Activated CD4-positive, alpha-beta T cell treated with anti-CD3 and anti-CD28 coated beads, Interleukin-2, amount 50 U/mL, for 16 hours (primary cell): ENCODE data around the gene FYB2.
"Not testable (repeated sequence)": the region's sequence is repeated elsewhere in the genome, so short reads cannot be mapped to it uniquely, and the experiment has no call there.

Experiments used
- DNase-seq: peaks from one replicate; pipeline ENCODE4 v3.0.0-alpha.2; 2020

Gene FYB2

DNA sequence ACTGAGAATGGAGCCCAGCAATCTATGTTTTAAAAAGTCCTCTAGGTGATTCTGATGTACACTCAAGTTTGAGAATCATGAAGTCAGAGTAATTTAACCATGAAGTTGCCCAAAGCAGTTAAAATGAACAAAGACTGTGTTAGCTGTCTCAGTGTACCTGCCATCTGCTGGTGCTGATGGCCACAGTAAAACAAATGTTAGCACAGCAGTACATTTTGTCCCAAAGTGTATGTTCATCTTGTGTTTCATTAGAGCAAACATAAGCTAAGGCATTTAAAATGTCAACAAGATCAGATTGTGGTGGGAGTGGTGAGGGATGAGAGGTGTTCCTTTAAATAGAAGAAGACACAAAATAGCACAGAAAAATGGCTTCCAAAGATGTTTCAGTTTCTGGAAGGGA is 31.1 kb downstream of the FYB2 start:
- DNase-seq = no peak

DNA sequence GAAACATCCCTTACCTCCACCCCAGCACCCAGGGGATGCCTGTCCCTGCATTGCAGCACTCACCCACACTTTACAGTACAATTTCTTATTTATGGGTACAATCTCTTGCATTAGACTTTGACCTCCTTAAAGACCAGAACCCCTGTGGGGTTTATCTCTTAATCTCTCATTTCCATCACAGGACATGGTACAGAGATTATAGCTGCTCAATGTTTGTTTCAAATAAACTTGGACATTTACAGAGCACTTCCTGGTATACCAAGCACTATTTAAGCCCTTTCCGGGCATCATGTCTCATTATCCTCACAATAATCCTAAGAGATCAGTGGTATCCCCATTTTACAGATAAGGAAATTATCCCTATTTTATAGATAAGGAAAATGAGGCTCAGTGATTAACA is 31.9 kb downstream of the FYB2 start:
- no peak for DNase-seq

DNA sequence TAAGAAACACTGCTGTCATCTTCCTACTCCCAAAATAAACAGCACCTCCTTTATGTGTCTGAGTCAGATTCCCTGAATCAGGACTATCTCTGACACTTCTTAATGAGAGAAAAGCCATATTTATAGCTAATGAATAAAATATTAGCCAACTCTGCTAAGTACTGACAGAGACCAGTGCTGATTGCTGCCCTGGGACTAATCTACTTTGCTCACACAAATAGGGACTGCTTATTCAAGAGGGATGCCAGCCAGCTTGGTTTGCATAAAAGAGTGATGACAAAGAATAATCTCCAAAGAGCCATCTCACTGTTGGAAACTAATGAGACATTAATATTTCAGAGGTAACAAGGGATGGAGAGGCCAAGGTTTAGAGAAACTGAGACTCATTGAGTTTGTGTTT is 36.4 kb downstream of the FYB2 start:
- no peak for DNase-seq

DNA sequence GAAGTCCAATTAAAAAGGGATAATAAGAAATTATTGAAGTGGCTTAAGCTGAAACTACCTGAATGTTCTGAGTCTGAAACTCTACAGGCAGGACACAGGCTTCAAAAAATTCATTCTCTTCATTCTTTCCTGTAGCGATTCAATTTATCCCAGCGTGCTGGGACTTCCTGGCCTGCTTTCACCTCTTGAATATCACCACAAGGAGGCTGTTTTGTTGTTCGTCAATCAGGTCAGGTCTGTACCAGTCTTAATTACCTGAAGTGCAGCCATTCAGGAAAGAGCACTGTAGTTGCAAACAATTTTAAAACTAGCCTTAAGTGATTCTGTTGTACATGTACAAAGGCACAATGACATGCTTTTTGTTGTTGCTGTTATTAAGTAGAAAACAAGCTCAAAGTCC is 38.4 kb downstream of the FYB2 start:
- no peak for DNase-seq

DNA sequence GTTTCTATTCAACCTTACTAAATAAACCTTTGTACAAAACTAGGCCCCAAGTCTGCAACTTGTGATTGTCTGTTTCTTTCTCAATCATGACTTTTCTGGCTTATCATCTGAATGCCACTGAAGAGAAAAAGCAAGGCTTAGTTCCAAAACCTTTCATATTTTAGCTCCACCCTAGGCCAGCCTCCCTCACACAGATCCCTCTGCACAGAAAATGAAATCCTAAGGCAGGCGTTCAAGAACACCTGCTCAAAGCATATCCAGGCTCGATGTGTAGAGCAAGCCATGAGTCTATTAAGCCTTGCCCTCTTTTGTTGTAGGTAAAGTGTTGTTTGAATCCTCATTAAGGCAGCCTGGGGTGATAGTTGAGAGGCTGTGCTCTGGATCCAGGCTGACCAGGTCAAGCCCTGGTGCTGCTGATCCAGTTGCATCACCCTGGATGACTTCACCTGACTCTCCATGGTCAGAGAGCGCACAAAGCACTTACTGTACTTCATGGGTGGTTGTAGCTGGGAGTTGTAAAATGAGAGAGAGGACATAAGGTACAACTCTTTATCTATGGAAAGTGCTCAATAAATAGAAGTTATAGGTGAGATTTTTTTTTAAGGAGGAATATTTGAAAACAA is 39.0 kb downstream of the FYB2 start:
- DNase-seq = no peak

DNA sequence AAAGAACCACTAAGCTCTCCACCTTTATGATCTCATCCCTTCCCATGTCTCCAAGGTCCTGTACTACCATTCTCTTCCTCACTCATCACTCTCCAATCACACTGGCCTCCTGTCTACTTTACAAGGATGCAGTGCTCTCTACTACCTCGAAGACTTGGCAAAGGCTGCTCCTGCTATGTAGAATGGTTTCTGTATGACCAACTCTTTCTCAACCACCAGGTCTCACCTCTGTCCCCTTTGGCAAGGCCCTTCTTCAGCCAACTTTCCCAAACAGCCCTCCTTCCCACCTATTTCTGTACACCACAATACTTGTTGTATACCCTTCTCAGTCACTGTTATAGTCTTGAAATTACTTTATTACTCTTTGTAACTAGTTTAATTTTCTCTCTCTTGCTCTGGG is 41.2 kb downstream of the FYB2 start:
- DNase-seq = no peak

DNA sequence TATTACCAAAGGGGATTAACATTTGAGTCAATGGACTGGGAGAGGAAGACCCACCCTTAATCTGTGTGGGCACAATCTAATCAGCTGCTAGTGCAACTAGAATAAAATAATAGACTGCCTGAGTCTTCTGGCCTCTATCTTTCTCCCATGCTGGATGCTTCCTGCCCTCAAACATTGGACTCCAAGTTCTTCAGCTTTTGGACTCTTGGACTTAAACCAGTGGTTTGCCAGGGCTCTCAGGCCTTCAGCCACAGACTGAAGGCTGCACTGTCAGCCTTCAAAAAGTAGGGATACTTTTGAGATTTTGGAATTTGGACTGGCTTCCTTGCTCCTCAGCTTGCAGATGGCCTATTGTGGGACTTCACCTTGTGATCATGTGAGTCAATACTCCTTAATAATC is 44.5 kb downstream of the FYB2 start:
- DNase-seq = not testable (repeated sequence)

DNA sequence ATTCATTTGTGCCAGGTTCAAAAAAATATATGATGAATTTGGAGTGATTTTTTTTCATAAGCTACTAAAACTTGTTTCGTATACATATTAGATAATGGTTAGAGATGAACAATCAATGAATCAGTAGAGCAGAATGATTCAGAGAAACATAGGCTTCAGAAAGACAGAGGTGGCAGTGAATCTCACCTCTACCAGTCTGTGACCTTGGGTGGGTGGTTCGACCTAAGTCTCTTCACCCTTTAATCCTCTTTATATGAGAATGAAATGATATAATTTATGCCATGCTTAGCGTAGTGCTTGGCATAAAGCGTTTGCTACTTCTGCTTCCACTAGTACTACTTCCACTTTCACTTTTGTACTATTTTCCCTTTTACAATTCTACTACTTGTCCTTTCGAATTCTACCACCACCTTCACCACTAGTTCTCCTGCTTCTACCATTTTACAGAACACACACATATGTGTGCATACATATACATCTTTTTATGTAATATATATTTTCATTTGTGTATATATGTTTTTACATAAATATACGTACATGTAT is 45.1 kb downstream of the FYB2 start:
- no peak for DNase-seq

DNA sequence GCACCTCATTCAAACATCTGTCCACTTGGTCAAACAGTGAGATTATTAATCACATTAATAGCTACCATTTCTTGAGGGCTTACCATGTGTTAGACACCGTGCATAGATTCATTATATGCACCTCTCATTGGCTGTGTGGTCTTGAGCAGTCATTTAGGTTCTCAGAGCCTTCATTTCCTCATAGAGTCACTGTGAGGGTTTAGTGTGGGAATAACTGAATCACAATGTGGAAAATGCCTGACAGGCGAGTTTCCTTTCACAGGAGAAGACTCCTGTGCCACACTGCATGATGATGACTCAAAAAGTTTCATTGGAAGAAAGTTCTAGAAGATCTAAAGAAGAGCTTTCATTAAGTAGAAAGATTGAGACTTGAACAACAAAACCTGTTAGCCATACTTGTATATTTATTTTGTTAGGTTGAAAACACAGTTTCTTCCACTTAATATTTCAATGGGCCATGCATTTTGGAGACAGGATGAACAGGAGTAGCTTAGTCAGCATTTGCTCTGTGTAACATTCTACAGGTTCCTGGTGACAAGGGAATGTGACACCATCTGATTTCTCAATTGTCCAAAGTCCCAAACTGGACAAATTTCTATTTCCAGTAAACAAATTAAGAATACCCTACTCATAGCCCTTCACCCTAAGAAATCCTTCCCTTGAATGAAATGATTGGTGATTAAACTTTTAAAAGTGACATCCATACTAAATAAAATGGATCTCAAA is 45.7 kb downstream of the FYB2 start:
- no peak for DNase-seq

DNA sequence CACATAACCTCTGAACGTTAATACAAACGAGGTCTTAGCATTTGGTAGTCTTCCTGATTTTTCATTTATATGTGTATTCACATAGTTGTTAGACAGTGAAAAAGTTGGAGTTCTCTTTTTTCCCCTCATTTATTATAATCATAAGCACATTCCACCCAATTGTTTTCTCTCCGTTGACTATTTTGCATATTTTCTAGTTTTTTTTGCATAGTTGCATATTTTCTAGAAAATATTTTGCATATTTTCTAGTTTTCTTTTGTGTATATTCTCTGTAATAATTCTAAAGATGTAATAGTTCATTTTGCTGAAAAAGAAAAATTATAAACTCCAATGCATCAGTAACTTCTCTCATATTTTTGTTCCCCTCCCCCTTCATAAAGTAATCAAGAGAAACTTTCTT is 47.5 kb downstream of the FYB2 start:
- DNase-seq = no peak

DNA sequence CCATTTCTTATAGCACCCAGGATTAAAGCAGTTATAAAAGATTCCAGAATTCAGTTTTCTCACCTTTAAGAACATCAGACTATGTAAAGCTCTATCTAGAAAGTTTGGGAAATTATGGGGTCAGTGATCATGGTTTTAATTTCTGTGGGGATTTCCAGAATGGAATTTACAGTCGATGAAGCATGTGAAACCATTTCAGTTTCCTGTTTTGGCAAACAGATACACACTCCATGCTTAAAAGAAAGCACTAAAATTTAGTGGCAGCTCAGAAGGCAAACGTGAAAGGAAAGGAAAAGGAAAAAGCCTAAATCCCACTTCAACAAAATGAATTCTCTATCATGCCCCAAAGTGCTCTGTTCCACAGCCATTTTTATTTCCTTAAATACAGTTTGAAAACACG is 60.4 kb downstream of the FYB2 start:
- no peak for DNase-seq

DNA sequence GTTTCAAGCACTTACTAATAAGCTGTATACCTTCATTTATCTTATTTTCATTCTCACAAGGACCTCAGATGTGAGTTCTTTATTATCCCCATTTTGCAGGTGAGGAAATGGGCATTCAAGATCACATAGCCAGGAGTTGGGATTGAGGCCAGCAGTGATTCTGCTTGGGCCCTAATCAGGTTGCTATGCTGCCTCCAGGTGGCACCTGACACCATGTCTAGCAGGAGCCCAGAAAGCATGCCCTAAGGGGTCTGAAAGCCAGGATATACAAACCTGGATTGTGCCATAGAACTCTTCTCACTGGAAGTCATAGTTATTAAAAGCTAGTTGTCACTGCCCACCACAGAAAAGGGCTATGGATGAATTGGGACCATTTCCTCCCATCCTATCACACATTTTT is 61.1 kb downstream of the FYB2 start:
- no peak for DNase-seq

DNA sequence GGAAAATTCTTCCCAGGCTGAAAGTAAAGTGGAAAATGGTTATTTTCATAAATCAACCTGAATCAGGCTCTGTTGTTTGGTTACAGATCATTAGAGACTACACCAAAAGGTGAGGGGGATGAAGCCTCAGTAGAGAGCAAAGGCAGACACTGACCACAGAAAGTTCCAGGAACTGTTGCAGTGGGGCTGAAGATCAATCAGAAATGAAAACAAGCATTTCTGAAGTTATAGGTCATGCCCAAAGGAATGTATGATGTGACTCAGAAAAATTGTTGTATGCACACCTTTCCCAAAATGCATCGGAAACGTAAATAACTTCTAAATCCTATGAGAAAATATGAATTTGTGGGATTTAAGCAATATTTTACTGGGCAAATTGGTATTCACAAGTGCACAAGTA is 63.3 kb downstream of the FYB2 start:
- no peak for DNase-seq

DNA sequence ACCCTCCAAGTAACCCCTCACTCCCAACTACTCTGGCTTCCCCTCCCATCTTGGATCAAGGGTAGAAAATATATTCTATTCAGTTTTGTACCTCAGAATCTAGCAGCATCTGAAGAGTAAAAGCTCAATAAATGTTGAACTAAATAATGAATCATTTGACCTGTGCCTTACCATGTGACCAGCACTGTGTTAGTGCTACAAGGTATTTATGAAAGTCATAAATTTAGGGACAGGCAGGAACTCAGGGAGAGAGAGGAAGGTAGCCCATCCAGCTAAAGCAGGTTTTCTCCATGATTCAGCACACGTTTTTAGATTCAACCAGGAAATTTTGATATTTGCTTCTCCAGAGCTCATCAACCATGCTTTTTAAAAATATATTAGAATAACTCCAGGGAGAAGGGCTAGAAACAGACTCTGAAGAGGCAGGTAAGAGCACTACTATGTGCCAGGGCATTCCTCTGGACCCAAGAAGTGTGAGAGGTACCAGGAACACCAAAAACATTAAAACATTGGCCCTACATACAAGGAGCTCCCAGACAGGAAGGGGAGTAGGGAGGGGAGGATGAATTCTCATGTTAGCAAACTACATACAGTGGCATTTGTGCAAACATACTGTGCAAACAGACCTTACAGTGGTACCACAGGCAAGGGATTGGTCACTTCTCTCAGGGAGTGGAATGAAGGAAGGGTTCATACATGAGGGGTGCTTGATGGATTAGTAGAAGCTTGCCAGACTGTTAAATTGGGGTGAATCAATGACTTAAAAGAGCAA is 64.3 kb downstream of the FYB2 start:
- DNase-seq = no peak

DNA sequence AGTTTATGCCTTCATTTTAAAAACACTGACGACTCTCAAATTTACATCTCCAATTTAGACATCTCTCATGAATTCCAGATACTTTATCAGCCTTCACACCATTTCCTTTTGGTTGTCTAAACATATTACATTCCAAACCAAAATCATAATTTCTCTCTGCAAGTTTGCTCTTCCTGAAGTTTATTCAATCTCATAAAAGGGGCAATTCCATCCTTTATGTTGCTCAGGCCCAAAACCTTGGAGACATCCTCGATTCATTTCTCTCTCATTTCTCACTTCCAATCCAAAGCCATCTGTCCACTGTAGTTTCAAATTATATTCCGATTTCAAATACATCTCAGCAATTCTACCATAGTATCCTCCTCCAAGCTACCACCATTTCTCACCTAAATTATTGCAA is 74.0 kb downstream of the FYB2 start:
- DNase-seq = no peak

DNA sequence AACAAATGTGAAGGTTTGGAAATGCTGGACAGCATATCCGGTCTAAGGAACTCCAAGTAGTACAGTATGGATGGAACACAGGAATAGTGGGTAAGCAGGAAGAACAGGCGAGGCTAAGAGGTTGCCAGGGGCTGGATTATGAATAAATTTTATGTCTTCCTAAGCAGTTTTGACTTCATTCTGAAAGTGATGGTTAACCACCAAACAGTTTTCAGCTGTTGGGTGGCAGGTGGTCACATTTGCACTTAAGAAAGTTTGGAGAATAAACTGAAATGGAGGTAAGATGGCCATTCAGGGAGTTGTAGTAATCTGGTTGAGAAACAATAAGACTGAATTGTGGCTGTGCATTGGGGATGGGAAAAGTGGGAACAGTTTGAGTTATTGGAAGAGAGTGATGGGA is 90.2 kb downstream of the FYB2 start:
- DNase-seq = no peak

DNA sequence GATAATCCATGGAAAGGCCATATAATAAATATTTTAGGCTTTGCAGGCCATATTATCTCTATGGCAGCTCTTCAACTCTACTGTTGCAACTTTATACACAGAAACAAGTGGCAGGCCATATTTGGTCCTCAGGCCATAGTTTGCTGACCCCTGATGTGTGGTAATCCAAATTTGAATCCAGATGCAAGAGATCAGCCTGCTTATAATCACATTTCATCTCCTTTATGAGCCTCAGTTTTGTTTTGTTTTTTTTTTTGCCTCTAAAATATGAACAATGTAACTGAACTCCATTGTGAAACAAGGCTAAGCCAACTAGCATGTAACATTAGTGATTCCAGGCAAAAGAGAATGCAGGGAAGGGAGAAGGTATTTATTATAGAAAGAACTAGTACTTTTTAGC is 92.5 kb downstream of the FYB2 start:
- no peak for DNase-seq

DNA sequence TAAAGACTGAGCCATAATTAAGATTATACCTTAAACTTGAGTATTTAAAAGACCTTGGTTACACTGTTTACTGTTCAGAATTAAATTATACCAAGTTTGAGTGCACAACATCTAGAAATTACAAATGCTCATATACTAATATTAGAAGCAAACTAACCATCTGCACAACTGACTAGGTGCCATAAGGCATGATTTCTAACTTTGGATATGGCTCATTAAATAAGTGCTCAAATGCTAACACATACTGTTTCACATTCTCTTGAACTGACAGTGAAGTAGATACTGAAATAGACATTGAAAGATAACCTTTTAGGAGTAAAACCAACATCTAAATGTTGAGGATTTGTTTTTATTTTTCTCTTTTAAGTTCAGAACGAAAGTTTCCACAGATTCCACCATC is 100.0 kb downstream of the FYB2 start:
- DNase-seq = no peak

DNA sequence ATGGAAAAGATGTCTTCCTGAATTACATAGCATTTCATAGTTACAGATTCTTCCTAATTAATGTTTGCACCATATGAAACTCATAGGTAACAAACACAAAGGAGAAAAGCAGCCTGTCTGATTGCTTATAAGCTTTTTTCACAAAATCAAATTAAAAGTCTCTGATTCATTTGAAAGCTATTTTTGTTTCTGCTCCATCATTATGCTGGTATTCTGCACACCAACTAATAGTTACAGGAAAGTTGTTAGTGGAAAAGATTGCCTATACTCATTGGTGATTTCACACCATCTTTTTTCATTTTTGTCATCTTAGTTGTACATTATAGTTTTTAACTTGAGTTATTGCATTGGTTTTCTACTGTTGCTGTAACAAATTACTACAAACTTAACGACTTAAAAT is 104.0 kb downstream of the FYB2 start:
- no peak for DNase-seq

DNA sequence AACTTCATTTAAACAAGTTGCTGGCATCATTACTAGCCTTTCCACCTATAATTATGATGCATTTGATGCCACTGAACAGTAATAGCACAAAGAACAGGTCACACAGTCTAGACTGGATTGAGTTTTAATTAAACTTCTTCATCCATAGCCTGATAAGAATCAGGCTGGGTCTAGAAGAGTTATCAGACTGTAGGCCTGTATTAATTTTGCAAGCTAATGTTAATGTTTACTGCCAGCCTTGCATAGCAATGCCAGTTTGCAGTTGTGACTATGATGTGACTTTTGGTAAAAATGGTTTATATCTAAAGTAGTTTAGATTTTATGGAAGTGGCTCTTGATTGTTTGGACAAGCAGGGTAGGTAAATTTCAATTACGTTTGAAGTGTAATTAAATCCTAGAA is 106.1 kb downstream of the FYB2 start:
- no peak for DNase-seq

DNA sequence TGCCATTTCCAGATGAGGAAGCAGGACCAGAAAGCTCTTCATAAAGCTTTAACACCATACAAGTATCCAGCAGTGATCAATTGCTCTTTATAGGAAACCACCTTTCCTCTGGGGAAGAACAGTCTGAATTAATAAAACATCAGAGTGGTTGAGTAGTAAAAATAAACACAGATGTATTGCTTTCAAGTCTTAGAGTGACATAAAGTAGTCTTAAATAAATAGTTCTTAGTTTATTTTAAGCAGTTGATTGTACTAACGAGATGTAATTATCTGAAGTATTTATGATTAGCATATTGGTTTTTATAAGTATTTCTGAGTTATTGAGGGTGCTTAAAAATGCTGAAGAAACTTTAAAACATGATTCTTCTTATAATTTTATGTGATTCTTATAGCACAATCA is 107.1 kb downstream of the FYB2 start:
- no peak for DNase-seq

DNA sequence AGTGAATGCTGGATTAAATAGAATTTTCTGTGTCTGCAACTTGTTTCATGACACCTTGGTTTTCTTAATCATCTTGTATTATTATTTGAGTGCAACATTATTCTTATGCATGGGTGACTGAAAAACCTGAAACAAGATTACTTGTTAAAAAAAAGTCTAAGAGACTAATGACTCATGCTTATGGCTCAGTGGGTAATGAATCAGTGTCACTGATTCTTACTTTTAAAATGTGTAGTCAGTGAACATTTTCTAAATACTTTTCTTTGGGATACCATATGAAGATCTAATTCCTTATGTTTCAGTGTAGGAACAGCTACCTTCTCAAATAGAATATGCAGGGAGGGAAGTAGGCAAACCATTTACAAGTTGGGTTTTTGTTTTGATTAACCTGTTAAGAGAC is 108.6 kb downstream of the FYB2 start:
- DNase-seq = no peak

DNA sequence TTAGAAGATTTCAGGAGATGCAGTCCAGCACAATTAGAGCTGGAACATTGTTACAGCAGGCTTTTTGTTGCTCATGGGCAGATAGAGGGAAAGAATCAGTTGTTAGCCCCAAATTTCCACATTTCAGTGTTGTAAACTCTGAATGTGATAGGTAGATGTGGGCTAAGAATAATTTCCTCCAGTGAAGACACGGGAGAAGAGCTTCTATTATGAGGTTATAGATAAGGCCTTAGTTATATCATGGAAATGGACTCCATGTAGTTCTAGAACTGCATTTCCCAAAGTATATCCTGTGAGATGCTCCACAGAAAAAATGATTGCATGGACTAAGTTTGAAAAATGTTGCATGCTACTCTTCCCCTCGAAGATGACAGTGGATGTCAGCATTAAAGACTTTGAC is 109.2 kb downstream of the FYB2 start:
- DNase-seq = no peak

DNA sequence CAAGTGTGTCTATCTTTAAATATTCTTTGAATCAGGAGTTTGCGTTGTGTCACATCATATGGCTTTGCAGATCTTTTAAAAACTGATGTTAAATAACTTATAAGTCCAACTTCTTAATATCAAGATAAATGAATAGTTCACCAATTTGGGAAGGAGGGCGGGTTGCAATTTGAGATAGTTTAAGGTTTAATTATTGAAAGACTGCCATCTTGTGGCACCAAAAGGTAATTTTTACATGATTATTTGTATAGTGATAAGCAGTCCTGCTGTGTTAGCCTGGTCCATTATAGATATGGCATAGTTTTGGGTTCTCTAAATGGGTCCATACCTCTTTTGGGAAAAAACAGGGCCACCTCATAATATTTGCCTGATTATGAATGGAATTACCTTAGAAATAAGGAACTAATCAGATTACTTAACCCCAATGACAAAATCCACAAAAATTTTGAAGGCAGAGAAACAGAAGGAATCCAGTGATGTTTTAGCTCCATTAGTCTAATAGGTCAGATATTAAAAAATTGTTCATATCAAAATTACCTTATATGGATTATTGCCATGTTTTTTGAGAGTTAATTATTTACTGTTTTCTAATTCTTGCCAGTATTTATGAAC is 109.8 kb downstream of the FYB2 start:
- DNase-seq = peak; percentile 46
